Ammon's horn (tissue), 1 donor: ENCODE measurements around the gene SUN1.

Experiments
- DNase-seq: peaks from one replicate; pipeline ENCODE4 v3.0.0-alpha.2; 2016; ENCODE audit warnings: low spot score

Gene SUN1

DNA sequence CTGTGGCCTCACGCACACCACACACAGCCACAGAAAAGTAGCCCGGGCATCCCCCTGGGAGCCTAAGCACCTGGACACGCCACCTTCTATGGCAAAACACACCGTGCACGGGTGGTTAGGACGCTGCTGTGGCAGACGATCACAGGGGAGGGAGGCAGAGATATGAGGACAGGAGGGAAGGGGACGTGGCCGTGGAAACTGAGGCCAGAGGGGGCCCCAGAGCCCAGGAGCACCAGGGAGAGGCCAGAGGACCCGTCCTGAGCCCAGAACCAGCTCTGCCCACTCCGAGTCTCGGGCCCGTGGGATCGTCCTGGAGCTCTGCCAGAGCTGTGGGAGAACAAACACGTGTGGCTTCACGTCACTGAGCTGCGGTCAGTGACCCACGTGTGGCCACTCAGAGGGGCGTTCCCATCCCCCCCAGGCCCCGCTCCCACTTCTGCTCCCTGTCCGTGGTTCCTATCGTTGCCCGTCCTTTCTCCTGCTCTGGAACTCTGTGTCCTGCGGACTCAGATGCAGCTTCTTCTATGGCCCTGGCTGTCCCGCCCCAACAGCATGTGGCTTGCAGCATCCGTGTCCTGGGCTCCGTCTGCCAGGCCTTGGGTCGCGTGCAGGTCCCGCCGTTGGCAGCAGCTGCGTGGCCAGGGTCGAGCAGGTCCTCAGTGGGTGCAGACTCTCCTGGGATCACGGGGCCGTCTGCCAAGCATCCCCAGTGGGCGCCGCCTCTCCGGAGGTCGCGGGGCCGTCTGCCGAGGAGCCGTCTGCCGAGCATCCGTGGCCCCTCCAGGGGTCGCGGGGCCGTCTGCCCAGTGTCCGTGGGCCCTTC, 75.1 kb downstream of the SUN1 start:
- no peak for DNase-seq

DNA sequence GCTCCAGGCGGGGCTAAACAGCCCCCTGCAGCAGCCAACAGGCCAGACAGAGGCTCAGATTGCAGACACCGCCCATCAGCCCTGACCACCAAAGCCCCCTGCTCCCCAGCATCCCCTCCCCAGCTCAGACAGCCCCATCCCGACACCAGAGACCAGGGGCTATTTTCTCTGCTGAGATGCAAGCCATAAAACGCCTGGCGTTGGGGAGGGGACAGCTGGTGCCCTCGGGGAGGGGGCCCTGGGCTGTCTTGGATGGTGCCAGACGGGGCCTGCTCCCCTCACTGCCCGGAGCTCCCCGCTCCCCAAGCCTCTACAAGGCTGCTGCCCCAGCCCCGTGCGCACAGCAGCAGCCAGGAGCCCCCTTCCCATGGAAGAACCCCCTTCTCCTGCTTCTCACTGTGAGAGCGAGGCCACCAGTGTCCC, 75.9 kb downstream of the SUN1 start:
- no peak for DNase-seq

DNA sequence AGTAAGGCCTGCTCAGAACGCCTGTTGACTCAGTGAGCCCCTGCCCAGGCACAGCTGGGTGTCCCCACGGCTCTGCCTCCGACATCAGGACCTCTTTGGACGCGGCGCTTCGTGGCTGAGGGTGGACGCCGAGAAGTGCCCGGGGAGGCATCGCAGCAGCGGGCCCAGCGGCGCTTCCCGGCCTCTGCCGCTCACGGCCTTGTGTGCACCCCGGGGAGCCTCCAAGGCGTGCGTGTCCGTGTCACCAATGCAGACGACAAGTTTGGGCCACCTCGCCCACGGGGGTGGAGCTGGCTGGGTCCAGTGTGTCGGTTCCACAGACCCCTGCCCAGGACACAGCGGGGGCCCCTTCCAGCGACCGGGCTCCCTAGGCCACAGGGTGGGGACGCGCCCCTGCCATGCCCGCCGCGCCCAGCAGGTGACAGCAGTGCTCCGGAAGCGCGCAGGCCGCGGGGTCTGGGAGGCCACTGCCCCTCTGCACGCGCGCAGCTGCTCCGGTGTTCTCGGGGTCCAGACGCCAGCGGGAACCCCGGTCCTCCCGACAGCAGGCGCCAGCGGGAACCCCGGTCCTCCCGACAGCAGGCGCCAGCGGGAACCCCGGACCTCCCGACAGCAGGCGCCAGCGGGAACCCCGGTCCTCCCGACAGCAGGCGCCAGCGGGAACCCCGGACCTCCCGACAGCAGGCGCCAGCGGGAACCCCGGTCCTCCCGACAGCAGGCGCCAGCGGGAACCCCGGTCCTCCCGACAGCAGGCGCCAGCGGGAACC, 76.5 kb downstream of the SUN1 start:
- DNase-seq = peak; percentile 66

DNA sequence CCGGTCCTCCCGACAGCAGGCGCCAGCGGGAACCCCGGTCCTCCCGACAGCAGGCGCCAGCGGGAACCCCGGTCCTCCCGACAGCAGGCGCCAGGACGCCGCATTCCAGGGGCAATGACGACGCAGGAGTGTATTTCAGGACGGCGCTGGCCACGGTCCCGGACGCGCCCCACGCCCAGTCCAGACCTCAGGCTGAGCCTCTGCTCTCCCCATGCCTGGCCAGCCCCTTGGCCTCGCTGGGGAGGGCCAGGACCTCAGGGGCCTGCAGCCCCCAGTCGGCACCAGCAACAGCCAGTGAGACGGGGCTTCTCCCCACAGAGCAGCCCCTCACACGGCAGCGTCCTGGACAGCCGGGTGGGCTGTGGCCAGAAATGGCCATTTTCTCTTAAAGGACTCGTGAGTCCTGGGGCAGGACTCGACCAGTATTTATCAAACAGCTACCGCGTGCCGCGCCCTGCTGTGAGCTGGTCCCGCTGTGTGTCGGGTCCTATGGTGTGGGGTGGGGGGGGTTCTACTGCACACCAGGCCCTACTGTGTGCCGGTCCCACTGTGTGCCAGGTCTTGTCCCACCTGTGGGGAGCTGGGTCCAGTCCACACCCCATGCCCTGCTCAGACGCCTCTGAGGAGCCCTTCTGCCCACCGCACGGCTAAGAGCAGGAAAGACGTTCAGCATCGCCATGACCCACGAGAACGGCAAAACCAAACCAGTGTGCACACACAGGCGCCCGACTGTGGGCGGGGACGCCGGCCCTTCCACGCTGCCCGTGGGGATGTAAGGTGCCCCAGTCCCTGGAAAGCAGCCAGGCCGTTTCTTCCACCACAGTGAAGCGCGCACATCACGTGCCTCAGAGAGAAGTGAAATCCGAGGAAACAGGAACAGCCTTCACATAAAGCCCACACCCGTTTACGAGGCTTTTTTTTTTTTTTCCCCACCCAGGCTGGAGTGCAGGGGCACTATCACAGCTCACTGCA, 77.4 kb downstream of the SUN1 start:
- peak; percentile 79 for DNase-seq

DNA sequence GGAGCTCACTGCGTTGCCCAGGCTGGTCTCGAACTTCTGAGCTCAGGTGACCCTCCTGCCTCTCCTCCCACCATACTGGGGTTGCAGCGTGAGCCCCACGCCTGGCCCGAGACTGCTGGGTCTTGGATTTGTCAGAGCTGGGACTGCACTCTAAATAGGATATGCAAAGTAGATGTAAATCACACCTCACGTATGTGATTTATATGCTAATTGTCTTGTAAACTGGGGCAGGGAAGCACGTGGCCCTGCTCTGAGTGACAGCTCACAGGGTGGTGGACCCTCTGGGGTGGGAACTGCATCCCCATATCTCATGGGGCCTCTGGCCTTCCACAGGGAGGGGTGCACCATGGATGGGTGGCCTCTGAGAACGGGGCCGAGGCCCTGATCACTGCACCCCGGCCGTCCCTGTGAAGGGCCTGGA, 78.2 kb downstream of the SUN1 start:
- no peak for DNase-seq

DNA sequence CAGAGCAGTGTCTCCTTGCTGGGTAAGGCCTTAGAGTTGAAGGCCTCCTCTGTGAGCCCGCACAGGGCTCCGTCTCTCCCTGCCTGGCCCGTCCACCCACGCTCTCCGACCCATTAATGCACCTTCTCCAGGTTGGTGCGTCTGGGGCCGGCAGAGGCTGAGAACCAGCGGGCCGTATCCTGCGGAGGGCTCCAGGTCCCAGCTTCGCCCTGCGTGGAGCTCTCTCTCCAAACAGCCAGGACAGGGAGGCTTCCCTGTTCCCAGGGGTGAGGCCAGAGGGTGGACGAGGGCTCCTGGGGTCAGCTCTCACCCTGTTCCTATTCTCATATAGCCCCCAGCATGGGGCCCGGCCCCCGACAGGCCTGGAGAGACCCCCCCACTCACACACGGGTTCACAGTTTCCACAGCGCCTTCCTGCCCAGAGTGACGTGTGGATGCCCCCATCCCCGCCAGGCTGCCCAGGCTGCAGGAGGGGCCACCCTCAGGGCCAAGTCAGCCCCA, 78.7 kb downstream of the SUN1 start:
- no peak for DNase-seq

DNA sequence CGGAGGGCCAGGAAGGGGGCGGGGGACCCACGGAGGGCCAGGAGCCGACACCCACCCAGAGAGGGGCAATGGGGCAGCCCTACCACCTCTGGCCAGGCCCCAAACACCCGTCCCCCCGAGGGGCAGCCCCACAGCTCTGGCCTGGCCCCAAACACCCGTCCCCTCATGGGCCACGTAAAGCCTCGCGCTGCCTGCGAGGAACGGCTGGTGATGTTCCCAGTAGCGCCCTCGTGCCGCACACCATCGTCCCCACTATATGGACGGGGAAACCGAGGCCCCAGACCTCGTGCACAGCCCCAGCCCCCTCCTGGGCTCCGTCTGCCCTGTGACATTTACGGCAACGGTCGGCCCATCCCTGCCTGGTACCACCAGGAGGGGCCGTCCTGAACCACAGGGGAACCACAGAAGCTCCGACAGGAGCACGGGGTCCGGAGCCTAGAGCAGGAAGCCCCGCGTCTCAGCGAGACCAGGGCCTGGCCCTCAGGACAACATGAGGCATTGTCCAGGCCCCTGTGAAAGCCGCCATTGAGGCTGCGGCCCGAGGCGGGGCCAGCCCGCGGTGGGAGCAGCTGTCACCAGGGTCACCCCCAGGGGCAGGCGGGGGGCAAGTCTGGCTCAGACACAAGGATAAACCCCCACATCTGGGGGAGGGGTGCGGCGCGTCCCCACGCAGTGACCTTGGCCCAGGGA, 79.7 kb downstream of the SUN1 start:
- peak; percentile 89 for DNase-seq

DNA sequence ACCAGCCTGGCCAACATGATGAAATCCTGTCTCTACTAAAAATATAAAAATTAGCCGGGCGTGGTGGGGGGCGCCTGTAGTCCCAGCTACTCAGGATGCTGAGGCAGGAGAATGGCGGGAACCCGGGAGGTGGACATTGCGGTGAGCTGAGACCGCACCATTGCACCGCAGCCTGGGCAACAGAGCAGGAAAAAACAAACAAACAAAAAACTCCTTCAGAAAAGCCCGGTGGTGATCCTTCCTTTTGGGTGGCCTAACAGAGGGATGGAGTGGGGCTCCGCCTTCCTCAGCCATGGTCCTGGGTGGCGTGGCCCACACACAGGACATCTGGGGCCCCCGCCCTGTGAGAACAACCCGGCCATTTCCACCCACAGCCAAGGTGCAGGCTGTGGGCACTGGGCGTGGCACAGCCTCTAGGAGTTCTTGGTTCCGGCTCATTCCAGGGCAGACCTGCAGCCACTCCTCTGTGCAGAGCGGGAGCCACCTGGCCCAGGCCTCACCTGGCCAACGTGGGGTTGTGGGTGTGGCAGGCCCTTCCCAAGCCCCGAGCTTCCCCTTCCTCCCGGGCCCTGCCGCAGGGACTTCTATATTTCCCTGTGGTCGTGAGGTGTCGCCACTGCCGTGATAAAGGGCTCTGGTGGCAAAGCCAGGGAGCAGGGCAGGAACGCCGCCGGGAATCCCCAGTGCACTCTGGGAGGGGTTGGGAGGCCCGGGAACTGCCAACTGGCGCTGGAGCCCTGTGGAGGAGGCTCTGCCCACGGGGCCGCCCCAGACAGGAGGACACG, 81.7 kb downstream of the SUN1 start:
- DNase-seq = peak; percentile 64

DNA sequence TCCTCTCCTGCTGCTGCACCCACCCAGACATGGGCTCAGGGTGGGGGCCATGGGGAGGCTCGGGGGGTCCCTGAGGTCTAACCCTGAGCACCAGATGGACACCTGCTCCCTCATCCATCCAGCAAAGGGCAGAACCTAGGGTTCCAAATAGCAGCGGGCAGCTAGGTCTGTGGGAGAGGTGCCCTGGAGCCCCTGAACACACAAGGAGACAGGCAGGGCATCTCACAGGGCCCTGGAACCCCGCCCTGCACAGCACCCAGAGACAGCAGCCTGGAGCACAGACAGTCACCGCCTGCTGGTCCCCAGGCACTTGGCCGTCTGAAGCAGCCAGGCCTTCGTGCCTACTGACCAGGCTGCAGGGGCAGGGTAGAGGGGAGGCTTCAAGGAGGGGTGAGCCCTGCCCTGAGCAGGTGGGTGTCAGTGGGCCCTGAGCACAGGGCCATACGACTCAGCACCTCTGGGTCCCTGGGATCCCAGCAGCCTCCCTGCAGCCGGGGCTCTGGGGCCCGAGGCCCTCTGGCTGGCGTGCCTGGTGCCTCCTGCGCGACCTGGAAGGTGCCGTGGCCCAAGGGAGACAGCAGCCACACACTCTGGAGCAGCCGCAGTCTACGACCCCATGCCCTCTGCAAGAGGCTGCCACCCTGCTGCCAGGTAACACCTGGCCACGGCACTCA, 82.4 kb downstream of the SUN1 start:
- no peak for DNase-seq

DNA sequence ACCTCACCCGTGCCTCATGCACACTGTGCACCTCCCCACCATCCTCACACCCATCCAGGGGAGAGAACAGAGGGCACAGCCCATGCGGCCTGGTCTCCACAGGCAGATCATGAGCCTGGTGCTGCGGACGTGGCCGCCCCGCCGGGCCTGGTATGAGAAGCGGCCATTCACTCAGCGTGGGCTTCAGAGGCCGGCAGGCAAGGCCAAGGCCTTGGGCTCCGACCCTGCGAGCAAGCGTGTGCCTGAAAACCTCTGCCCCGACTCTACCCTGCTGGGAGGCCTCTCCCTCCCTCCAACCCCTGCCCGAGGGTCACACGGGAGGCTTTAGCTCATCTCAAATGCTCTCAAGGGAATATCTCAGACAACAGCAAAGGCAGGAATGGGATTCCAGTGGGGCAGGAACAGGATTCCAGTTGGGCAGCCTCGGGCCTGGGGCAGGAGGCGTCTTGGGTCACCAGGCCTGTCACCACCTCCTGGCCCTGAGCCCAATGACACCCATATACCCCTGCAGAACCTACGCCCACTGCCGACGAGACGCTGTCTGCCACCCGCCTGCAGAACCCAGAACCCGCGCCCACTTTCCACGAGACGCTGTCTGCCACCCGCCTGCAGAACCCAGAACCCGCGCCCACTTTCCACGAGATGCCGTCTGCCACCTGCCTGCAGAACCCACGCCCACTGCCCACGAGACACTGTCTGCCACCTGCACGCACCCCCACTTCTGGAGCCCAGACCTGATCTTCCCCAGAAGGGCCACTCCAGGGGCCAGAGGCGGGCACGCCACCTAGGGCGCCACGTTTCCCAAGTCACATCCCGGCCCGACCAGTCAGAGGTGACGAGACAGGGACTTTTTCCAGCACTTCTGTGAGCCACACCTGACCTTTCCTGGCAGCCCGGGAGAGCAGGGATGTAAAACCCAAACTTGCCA, 83.3 kb downstream of the SUN1 start:
- DNase-seq = no peak

DNA sequence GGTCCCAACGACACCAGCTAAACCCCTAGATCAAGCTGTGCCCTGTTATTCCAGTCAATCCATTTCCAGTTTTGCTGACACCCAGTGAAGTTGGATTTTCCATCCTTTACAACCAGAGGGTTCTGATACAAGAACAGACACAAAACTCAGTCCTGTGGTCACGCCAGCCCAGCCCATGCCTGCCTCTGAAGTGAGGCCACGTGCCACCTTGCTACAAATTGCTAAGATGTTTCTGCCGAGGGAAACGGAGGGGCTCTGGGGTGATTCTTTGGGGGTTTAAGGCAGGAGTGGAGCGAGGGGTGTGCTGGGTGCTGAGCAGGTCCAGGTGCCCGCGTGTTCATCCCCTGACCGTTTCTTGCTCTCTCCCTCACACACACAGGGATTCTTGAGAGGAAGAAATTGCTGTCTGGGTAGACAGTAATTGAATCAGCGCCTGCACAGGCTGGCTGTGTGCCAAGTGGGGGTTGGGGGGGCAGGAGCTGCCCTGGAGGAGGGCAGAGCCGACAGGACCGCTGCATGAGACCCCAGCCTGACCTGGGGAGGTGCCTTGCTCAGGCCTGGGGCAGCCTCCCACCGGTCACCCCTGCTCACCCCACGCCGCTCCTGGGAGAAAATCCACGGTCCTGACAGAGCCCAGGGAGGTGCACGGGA, 84.1 kb downstream of the SUN1 start:
- DNase-seq = no peak

DNA sequence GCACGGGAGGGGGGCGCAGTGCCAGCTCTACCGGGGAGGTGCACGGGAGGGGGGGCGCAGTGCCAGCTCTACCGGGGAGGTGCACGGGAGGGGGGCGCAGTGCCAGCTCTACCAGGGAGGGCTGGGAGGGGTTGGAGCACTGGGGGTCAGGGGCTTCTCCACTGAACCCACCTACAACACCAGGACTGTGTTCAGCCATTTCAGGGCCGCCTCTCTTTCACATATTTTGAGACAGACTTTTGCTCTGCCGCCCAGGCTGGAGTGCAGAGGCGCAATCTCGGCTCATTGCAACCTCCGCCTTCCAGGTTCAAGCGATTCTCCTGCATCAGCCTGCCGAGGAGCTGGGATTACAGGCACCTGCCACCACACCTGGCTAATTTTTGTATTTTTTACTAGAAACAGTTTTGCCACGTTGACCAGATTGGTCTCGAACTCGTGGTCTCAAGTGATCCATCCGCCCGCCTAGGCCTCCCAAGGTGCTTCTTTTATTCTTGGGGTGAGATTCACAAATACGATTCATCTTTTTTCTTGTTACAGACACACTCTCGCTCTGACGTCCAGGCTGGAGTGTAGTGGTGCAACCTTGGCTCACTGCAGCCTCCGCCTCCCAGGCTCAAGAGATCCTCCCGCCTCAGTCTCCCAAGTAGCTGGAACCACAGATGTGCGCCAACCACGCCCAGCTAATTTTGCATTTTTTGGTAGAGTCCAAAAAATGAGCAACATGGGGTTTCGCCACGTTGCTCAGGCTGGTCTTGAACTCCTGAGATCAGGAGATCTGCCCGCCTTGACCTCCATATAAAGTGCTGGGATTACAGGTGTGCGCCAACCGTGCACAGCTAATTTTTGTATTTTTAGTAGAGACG, 85.2 kb downstream of the SUN1 start:
- DNase-seq = no peak

DNA sequence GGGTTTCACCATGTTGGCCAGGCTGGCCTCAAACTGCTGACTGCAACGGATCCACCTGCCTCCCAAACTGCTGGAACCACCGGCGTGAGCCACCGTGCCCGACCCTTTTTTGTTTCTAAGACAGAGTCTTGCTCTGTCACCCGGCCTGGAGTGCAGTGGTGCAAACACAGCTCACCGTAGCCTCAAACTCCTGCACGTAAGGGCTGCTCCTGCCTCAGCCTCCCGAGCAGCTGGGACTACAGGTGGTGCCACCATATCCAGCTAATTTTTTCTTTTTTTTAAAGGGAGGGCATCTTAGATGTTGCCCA, 85.8 kb downstream of the SUN1 start:
- DNase-seq = no peak

DNA sequence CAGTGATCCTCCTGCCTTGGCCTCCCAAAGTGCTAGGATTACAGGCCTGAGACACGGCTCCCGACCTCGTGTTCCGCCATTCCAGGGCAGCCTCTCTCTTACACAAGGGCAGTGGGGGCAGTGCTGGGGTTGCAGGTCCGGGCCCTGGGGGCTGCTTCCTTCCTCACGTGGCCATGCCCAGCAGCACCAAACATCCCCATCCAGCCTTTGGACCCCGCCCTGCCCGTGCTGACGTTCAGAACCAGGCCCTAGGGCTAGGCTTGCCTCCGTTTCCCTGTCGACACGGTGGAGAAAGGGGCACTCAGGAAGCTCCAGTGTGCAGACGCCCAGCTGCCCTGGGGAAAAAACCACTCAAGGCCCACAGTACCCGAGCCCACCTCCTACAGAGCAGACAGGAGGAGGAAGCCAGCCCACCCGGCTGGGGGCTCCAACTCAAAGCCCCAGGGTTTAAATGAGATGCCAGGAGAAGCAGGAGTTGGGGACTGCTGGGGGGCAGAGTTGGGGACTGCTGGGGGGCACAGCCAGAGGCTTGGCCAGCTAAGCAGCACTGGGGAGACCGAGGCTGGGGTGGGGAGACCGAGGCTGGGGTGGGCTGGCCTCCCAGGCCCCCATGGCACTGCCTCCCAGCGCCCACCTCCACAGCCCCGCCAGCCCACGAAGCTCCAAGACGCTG, 86.3 kb downstream of the SUN1 start:
- DNase-seq = no peak

DNA sequence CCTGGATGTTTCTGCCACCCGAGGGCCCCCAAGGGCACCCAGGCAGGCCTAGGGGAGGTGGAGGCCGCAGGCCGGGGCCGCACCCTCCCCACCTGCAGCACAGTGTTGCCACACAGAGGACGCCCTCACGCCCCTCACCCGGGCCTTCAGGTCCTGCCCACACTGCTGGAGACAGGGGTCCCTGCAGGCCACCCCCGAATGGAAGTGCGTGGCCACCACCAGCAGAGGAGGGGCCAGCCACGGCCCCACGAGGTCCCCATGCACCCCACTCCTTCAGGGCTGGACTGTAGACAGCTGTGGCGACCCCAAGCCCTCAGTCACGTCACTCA, 86.8 kb downstream of the SUN1 start:
- DNase-seq = no peak

DNA sequence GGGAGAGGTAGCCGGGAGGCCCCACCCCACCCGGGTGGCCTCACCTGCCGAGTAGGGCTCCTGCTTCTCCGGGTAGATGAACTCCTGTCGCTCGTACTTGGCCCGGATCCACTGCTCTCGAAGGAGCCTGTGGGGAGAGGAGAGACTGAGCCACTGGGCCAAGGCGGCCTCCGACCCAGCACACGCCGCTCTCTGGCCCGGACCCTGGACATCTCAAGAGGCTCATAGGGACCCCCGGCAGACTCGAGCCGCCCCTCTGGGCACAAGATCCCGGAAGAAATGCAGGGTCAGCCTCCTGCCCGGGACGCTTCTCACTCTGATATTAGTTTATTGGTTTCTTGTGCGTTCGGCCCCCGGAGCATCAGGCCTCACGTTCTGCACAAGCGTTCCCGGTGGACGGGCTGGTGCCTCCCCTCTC, 87.7 kb downstream of the SUN1 start:
- DNase-seq = no peak
